Ishikawa (cell line): ENCODE results near the gene RBM20.

Experiments used
- CEBPB ChIP-seq: IDR thresholded peaks from 2 replicates; pipeline ENCODE4 v1.6.1; 2012
- CREB1 ChIP-seq: IDR thresholded peaks from 2 replicates; pipeline ENCODE4 v1.6.1; 2012; ENCODE audit warnings: low read depth
- EGR1 ChIP-seq: IDR thresholded peaks from 2 replicates; pipeline ENCODE4 v1.6.1; 2012
- EP300 ChIP-seq: IDR thresholded peaks from 2 replicates; pipeline ENCODE4 v1.6.1; 2012; ENCODE audit warnings: borderline replicate concordance
- FOXM1 ChIP-seq: IDR thresholded peaks from 2 replicates; pipeline ENCODE4 v1.6.1; 2012; ENCODE audit warnings: low read depth, borderline replicate concordance
- MAX ChIP-seq: IDR thresholded peaks from 2 replicates; pipeline ENCODE4 v1.6.1; 2012
- NFIC ChIP-seq: IDR thresholded peaks from 2 replicates; pipeline ENCODE4 v1.6.1; 2012
- RAD21 ChIP-seq: IDR thresholded peaks from 2 replicates; pipeline ENCODE4 v1.6.1; 2012; ENCODE audit warnings: low read depth
- REST ChIP-seq: IDR thresholded peaks from 2 replicates; pipeline ENCODE4 v1.6.1; 2012; ENCODE audit warnings: low read depth, mild to moderate bottlenecking
- TAF1 ChIP-seq: IDR thresholded peaks from 2 replicates; pipeline ENCODE4 v1.6.1; 2012; ENCODE audit warnings: low read depth, mild to moderate bottlenecking
- TCF12 ChIP-seq: IDR thresholded peaks from 2 replicates; pipeline ENCODE4 v1.6.1; 2012; ENCODE audit warnings: low read depth
- TEAD4 ChIP-seq: IDR thresholded peaks from 2 replicates; pipeline ENCODE4 v1.6.1; 2012
- USF1 ChIP-seq: IDR thresholded peaks from 2 replicates; pipeline ENCODE4 v1.6.1; 2012
- YY1 ChIP-seq: IDR thresholded peaks from 2 replicates; pipeline ENCODE4 v1.6.1; 2012; ENCODE audit warnings: low read depth
- ZBTB7A ChIP-seq: IDR thresholded peaks from 2 replicates; pipeline ENCODE4 v1.6.1; 2012; ENCODE audit warnings: low read depth

RBM20 gene

GRCh38 chr10:110845756-110846620, 201.9 kb downstream of the RBM20 start:
- TF ChIP-seq YY1 (no peak), RAD21 (no peak), FOXM1 (no peak), EP300 (no peak), ZBTB7A (no peak), TEAD4 (no peak), TCF12 (no peak), USF1 (no peak), TAF1 (no peak), EGR1 (no peak)

- TF ChIP-seq TCF12 (no peak), EP300 (no peak), REST (no peak), USF1 (no peak), CEBPB (no peak), TEAD4 (no peak), RAD21 (no peak)
These were observed 203.2 kb downstream of the RBM20 start for GRCh38 chr10:110847374-110847773.

GRCh38 chr10:110848106-110848505, 204.0 kb downstream of the RBM20 start:
- no peak for TF ChIP-seq EP300
- TF ChIP-seq CREB1 = no peak
- TF ChIP-seq TEAD4 = no peak
- TF ChIP-seq REST = no peak
- no peak for TF ChIP-seq TAF1
- no peak for TF ChIP-seq MAX
- TF ChIP-seq FOXM1 = no peak
- TF ChIP-seq CEBPB = no peak
- TF ChIP-seq NFIC = no peak
- no peak for TF ChIP-seq USF1
- no peak for TF ChIP-seq ZBTB7A
- no peak for TF ChIP-seq RAD21
- TF ChIP-seq EGR1 = no peak
- no peak for TF ChIP-seq TCF12
- TF ChIP-seq YY1 = no peak

GRCh38 chr10:110850099-110850498, 206.0 kb downstream of the RBM20 start:
- TF ChIP-seq CEBPB (no peak), FOXM1 (no peak), TEAD4 (no peak), MAX (no peak), CREB1 (no peak), EP300 (no peak), REST (no peak), NFIC (no peak), USF1 (no peak), ZBTB7A (no peak), TAF1 (no peak), RAD21 (no peak), YY1 (no peak), TCF12 (no peak)
